Natural killer cell (primary cell): ENCODE measurements around the gene ZNF81. TPM values are rescaled to one million over a fixed set of nuclear protein-coding genes. Genes with fewer than 3 reads are reported as not detected.
A peak's percentile ranks its signal among the peaks of the same experiment; 100 is the strongest.

Source experiments
- ATAC-seq, 3 donors: fragments of 150-1000 bp in 2 of 3; fragments of 200-7000 bp in 1 of 3; cut with Tn5 transposase; 1 replicate in 1 of 3; 2 replicates in 2 of 3; pipeline ENCODE4 v1.10.0; 2021; ENCODE audit warnings: mild to moderate bottlenecking in 2 of 3, moderate library complexity in 2 of 3
- DNase-seq, 2 donors: peaks; one replicate each; pipeline versions ENCODE4 v3.0.0 to v3.0.0-alpha.2; 2013 to 2021; ENCODE audit warnings: mixed read lengths in 1 of 2
- H3K27ac ChIP-seq: one replicate; pipeline ENCODE4 v1.5.1; 2013; ENCODE audit warnings: mild to moderate bottlenecking, low read length
- H3K27me3 ChIP-seq: one replicate; pipeline ENCODE4 v1.6.1; 2013; ENCODE audit warnings: low read length; ENCODE audit not compliant: control insufficient read depth, insufficient read depth
- H3K36me3 ChIP-seq: one replicate; pipeline ENCODE4 v1.6.1; 2013; ENCODE audit warnings: low read length; ENCODE audit not compliant: control insufficient read depth, insufficient read depth
- H3K4me1 ChIP-seq: one replicate; pipeline ENCODE4 v1.6.1; 2013; ENCODE audit warnings: low read length; ENCODE audit not compliant: control insufficient read depth, insufficient read depth
- H3K4me3 ChIP-seq: one replicate; pipeline ENCODE4 v1.5.1; 2013; ENCODE audit warnings: low read length
- H3K9me3 ChIP-seq: one replicate; pipeline ENCODE4 v1.6.1; 2013; ENCODE audit warnings: low read length; ENCODE audit not compliant: control insufficient read depth, insufficient read depth
- H3K27ac Mint-ChIP-seq, 2 donors: one replicate each; pipeline ENCODE4 v1.8.0; 2022; ENCODE audit warnings: mild to moderate bottlenecking in 2 of 2, mixed read lengths in 2 of 2, moderate library complexity in 1 of 2
- H3K27me3 Mint-ChIP-seq, 2 donors: one replicate each; pipeline ENCODE4 v1.8.0; 2022; ENCODE audit warnings: low read depth in 2 of 2, mixed read lengths in 2 of 2
- H3K36me3 Mint-ChIP-seq: one replicate; pipeline ENCODE4 v1.8.0; 2022; ENCODE audit warnings: mixed read lengths
- H3K4me1 Mint-ChIP-seq, 2 donors: one replicate each; pipeline ENCODE4 v1.8.0; 2022; ENCODE audit warnings: mixed read lengths in 2 of 2
- H3K4me3 Mint-ChIP-seq: one replicate; pipeline ENCODE4 v1.8.0; 2022; ENCODE audit warnings: mild to moderate bottlenecking, moderate library complexity, mixed read lengths
- H3K9me3 Mint-ChIP-seq, 2 donors: one replicate each; pipeline ENCODE4 v1.8.0; 2022; ENCODE audit warnings: mixed read lengths in 2 of 2
- CTCF ChIP-seq: fragments of 200-600 bp; IDR thresholded peaks from one replicate; pipeline ENCODE4 v1.8.0; 2022; ENCODE audit warnings: antibody characterized with exemption
- WGBS: methylation state at CpG from one replicate; pipeline ENCODE4 v1.1.7; 2013; ENCODE audit warnings: missing lambda C conversion rate; ENCODE audit not compliant: insufficient coverage; 5-methylcytosine and 5-hydroxymethylcytosine counted together
- intact Hi-C: fragments of 100-400 bp; cut with micrococcal nuclease; formaldehyde crosslinking; loops from one replicate; pipeline ENCODE4 v1.14.2; 2022
- total RNA-seq, 4 donors: library from RNA; stranded (reverse); fragments of 120-200 nt in 1 of 4; gene quantifications; one replicate each; pipeline versions ENCODE4 v1.2.3 to v1.2.4, GENCODE V29; 2013 to 2022

Gene ZNF81
- 10 to 100 TPM; 20.9 to 23.7 (median 21.2) TPM for total RNA-seq
- total RNA-seq (2013), result 23.1 TPM

GRCh38 chrX:47836164-47837072 lies at the start of gene ZNF81:
Gene ZNF81 (plus strand): TSS chrX:47836902. CDS start chrX:47846268, 9,366 bp downstream.
- WGBS, result under 1% methylated on average over 35 of the region's 41 CpGs
- DNase-seq (peak; percentile 87 to 95), ATAC-seq (peak; percentile 88 to 94 (median 90))
- Histone ChIP-seq H3K27me3 (no peaks in the 10 kb centered on the region), H3K4me3 (peak within 1 kb of the TSS; percentile 74), H3K36me3 (no peaks in the 10 kb centered on the region), H3K9me3 (no peaks in the 10 kb centered on the region), H3K27ac (peak within 1 kb of the TSS; percentile 79), H3K4me1 (peaks cover 4% of the 10 kb centered on the region)
- peaks cover 20% of the 10 kb centered on the region in 2 donors for H3K4me1 Mint-ChIP-seq
- peaks cover 0 to 7% of the 10 kb centered on the region in 2 donors for H3K27me3 Mint-ChIP-seq
- intact Hi-C loops, result loop anchor here (1.0 to 10.0 kb wide), 4 partner anchors 185 to 642 kb away; partner anchors contain the start of genes ARAF and UBA1
- no peaks in the 10 kb centered on the region for H3K9me3 Mint-ChIP-seq
- H3K4me3 Mint-ChIP-seq, result peak within 1 kb of the TSS; percentile 91
- no peaks in the 10 kb centered on the region for H3K36me3 Mint-ChIP-seq
- H3K27ac Mint-ChIP-seq, result peak within 1 kb of the TSS; percentile 93 to 99
- TF ChIP-seq CTCF, result no peak

- Histone ChIP-seq H3K27me3 (no peaks in the 10 kb centered on the region), H3K9me3 (no peaks in the 10 kb centered on the region), H3K4me3 (no peak overlapping the region), H3K36me3 (no peaks in the 10 kb centered on the region), H3K27ac (no peak overlapping the region), H3K4me1 (no peaks in the 10 kb centered on the region)
- no peak for ATAC-seq
- Mint-ChIP-seq H3K4me3 (no peak overlapping the region), H3K36me3 (no peaks in the 10 kb centered on the region), H3K4me1 (no peaks in the 10 kb centered on the region), H3K27me3 (peaks cover 0 to 31% of the 10 kb centered on the region in 2 donors), H3K27ac (no peak overlapping the region), H3K9me3 (no peaks in the 10 kb centered on the region)
- no peak for DNase-seq
- 64% methylated on average over 2 of the region's 3 CpGs for WGBS
- intact Hi-C loops, result no loop called here
- no peak for TF ChIP-seq CTCF
Observed at GRCh38 chrX:47796433-47796906, 40.2 kb upstream of the ZNF81 start.

- H3K27ac ChIP-seq, result no peak overlapping the region
- ATAC-seq (no peak), DNase-seq (no peak)
- no peaks in the 10 kb centered on the region for H3K27me3 ChIP-seq
- no peak overlapping the region for H3K4me3 Mint-ChIP-seq
- H3K9me3 Mint-ChIP-seq, result no peaks in the 10 kb centered on the region
- no peak overlapping the region for H3K27ac Mint-ChIP-seq
- no peaks in the 10 kb centered on the region for H3K9me3 ChIP-seq
- no peaks in the 10 kb centered on the region for H3K36me3 ChIP-seq
- no peaks in the 10 kb centered on the region for H3K4me1 ChIP-seq
- no CpG with 5 or more reads among the region's 2 CpGs for WGBS
- H3K36me3 Mint-ChIP-seq, result no peaks in the 10 kb centered on the region
- TF ChIP-seq CTCF, result no peak
- H3K27me3 Mint-ChIP-seq, result peaks cover 0 to 34% of the 10 kb centered on the region in 2 donors
- H3K4me3 ChIP-seq, result no peak overlapping the region
- no peaks in the 10 kb centered on the region for H3K4me1 Mint-ChIP-seq
- intact Hi-C loops, result no loop called here
Observed at GRCh38 chrX:47797084-47797483, 39.6 kb upstream of the ZNF81 start.
